Mesothelial cell of epicardium (in vitro differentiated cells): ENCODE measurements around the gene KPNA5. TPM values are rescaled to one million over a fixed set of nuclear protein-coding genes. Genes with fewer than 3 reads are reported as not detected.

Source experiments
- DNase-seq, 2 experiments: peaks; one replicate each; pipeline ENCODE4 v3.0.0; 2021; ENCODE audit warnings: low spot score in 2 of 2; ENCODE audit not compliant: unreplicated experiment in 2 of 2
- H3K27ac Mint-ChIP-seq: 2 replicates; pipeline ENCODE4 v1.8.0; 2021; ENCODE audit warnings: mixed read lengths
- H3K27me3 Mint-ChIP-seq: 2 replicates; pipeline ENCODE4 v1.8.0; 2021; ENCODE audit warnings: low read depth, mixed read lengths
- H3K36me3 Mint-ChIP-seq: 2 replicates; pipeline ENCODE4 v1.8.0; 2021; ENCODE audit warnings: mixed read lengths
- H3K4me1 Mint-ChIP-seq: 2 replicates; pipeline ENCODE4 v1.8.0; 2021; ENCODE audit warnings: mixed read lengths
- H3K4me3 Mint-ChIP-seq: 2 replicates; pipeline ENCODE4 v1.8.0; 2021; ENCODE audit warnings: mild to moderate bottlenecking, moderate library complexity, mixed read lengths
- H3K9me3 Mint-ChIP-seq: 2 replicates; pipeline ENCODE4 v1.8.0; 2021; ENCODE audit warnings: mixed read lengths
- total RNA-seq: library from RNA; stranded (reverse); gene quantifications from 3 replicates; pipeline ENCODE4 v1.2.1, GENCODE V29; 2021
- TF ChIP-seq, protein P1 (sequence below): fragments of 200-600 bp; sonication (generic); IDR thresholded peaks from one replicate; pipeline ENCODE4 v1.5.0; 2021; ENCODE audit warnings: antibody characterized with exemption; ENCODE audit not compliant: unreplicated experiment

Gene KPNA5
- total RNA-seq, 1 donor from 2014 or later = 32.2 TPM

DNA sequence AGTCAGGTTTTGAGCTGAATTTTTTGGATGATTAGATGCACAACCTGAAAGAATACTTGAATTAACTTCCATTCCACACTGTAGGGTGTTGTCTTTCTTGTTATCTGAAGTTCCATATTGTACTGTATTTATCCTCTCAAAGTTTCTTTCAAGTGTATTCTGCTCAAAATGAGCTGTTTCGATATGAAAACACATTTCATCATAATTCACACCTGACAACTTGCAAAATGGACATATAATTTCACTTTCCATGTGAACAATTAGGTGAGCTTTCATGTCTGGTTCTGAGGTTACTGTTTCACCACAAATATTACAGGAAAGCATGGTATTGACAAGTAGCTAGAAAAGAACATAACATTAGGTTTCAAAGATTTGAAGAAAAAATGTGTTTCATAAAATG, 14.1 kb upstream of the KPNA5 start:
- no peak for DNase-seq
- Mint-ChIP-seq H3K36me3 (no peaks in the 10 kb centered on the region), H3K27me3 (peaks cover 7% of the 10 kb centered on the region), H3K4me1 (peaks cover 27% of the 10 kb centered on the region), H3K9me3 (no peaks in the 10 kb centered on the region), H3K4me3 (peak overlapping the region; percentile 33), H3K27ac (peak overlapping the region; percentile 32)
- TF ChIP-seq, protein P1, sequence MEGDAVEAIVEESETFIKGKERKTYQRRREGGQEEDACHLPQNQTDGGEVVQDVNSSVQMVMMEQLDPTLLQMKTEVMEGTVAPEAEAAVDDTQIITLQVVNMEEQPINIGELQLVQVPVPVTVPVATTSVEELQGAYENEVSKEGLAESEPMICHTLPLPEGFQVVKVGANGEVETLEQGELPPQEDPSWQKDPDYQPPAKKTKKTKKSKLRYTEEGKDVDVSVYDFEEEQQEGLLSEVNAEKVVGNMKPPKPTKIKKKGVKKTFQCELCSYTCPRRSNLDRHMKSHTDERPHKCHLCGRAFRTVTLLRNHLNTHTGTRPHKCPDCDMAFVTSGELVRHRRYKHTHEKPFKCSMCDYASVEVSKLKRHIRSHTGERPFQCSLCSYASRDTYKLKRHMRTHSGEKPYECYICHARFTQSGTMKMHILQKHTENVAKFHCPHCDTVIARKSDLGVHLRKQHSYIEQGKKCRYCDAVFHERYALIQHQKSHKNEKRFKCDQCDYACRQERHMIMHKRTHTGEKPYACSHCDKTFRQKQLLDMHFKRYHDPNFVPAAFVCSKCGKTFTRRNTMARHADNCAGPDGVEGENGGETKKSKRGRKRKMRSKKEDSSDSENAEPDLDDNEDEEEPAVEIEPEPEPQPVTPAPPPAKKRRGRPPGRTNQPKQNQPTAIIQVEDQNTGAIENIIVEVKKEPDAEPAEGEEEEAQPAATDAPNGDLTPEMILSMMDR = no peak

DNA sequence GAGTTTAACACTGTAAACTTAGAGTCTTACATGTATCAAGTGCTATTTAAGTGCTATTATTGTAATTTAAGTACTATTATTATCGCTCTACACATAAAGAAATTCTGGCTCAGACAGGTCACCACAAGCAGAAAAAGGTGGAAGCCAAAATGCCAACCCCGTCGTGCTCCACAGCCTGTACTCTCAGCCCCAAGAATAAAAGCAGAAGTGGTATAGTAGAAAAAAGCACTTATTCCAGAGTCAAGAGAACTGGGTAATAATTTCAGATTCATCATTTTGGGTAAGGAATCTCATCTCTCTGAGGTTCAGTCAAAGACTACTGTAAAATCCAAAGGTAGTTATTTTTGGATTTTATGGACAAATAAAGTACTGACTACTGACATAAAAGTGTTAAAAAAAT, 13.4 kb upstream of the KPNA5 start:
- H3K4me1 Mint-ChIP-seq = peaks cover 27% of the 10 kb centered on the region
- TF ChIP-seq, protein P1 = no peak
- H3K9me3 Mint-ChIP-seq = no peaks in the 10 kb centered on the region
- H3K27me3 Mint-ChIP-seq = peaks cover 12% of the 10 kb centered on the region
- H3K4me3 Mint-ChIP-seq = peak overlapping the region; percentile 98
- peak overlapping the region; percentile 98 for H3K27ac Mint-ChIP-seq
- no peaks in the 10 kb centered on the region for H3K36me3 Mint-ChIP-seq
- DNase-seq = no peak

DNA sequence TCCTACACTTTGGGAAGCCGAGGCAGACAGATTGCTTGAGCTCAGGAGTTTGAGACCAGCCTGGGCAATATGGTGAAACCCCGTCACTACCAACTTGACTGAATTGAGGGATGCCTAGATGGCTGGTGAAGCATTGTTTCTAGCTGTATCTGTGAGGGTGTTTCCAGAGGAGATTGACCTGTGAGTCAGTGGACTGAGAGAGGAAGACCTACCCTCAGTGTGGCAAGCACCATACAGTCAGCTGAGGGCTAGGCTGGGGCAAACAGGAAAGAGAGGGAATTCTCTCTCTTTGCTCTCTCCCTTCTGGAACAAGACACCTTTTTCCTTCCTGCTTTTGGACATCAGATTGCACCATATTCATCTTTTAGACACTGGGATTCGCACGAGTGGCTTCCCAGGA, 8.7 kb upstream of the KPNA5 start:
- H3K27ac Mint-ChIP-seq = no peak overlapping the region
- DNase-seq = no peak
- H3K4me1 Mint-ChIP-seq = peaks cover 8% of the 10 kb centered on the region
- TF ChIP-seq, protein P1 = no peak
- H3K27me3 Mint-ChIP-seq = peaks cover 12% of the 10 kb centered on the region
- H3K4me3 Mint-ChIP-seq = no peak overlapping the region
- no peaks in the 10 kb centered on the region for H3K9me3 Mint-ChIP-seq
- no peaks in the 10 kb centered on the region for H3K36me3 Mint-ChIP-seq

DNA sequence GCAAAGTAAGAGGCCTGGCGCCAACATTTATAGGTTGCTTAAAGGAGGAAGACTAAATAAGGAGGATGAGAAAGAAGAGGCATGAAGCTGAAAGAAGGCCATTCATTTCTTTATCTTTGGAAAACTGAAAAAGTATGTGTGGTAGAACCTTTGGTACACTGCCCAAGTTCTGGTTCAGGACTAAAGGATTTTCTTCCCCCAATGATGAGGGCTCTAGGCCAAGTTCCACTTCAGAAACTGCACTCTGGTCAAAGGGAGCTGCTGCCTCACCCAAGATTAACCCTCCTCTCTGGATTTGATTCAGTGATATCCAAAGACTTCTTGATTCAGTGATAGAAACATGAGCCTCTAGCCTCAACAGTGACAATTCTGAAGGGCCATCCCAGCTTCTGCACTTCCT, 5.0 kb upstream of the KPNA5 start:
- Mint-ChIP-seq H3K9me3 (no peaks in the 10 kb centered on the region), H3K4me3 (no peak overlapping the region), H3K36me3 (no peaks in the 10 kb centered on the region), H3K4me1 (no peaks in the 10 kb centered on the region), H3K27ac (no peak overlapping the region), H3K27me3 (peaks cover 12% of the 10 kb centered on the region)
- TF ChIP-seq, protein P1 = no peak
- no peak for DNase-seq

DNA sequence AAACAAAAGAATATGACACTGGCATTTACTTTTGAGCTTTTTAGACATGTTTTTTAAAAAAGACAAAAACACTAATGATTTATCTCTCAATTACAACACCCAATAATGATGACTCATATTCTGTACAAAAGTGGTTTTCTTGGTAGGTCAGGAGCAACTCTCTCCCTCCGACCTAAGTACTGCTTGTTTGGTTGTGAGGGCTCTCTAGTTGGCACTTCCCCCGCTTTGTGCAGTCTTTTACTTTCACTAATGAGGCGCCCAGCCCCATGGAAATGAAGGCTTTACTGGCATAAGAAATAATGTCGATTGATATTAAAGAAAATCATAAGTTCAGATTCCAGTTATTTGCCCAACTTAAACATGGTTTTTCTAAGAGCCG, 1.3 kb downstream of the KPNA5 start:
- H3K4me3 Mint-ChIP-seq = peak overlapping the region; percentile 98
- H3K27ac Mint-ChIP-seq = peak overlapping the region; percentile 91

More for the DNA sequence above, 1.3 kb downstream of the KPNA5 start:
- Mint-ChIP-seq H3K4me1 (peaks cover 24% of the 10 kb centered on the region), H3K36me3 (peaks cover 21% of the 10 kb centered on the region), H3K27me3 (no peaks in the 10 kb centered on the region), H3K9me3 (peaks cover 9% of the 10 kb centered on the region)
- TF ChIP-seq, protein P1 = no peak
- DNase-seq = no peak
